ENCODE data around the gene PRM2.

DNA sequence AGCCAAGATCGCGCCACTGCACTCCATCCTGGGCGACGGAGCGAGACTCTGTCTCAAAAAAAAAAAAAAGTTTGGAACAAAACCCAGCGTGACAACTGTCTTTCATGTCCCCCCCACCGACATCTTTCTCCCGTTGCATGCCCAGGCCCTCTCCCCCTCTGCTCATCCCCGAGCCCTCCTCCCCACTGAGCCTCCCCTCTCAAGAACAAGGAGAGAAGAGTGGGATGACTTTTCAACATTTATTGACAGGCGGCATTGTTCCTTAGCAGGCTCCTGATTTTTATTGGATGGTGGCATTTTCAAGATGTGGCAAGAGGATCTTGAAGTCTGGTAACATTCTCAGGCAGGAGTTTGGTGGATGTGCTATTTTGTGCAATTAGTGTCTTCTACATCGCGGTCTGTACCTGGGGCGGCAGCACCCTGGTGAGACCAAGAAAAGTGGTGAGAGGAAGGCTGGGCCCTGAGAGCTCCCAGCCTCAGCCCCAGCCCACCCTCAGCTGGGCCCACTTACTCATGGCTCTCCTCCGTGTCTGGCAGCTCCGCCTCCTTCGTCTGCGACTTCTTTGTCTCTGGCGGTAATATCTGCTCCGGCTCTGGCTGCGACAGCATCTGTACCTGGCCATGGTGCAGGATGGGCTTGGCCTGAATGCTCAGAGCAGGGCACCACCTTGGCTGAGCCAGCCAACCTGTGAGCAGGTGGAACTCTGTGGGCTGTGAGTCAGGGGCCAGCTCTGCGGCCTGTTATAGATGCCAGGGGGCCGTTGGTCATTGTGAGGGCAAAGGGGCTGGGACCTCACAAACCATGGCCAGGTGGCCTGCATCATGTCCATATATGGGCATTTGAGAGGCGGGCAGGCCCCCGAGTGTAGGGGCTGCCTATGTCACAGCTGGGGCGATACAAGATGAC, 4.6 kb upstream of the PRM2 start, which contains the start of gene PRM1:
- TF ChIP-seq, protein P1, sequence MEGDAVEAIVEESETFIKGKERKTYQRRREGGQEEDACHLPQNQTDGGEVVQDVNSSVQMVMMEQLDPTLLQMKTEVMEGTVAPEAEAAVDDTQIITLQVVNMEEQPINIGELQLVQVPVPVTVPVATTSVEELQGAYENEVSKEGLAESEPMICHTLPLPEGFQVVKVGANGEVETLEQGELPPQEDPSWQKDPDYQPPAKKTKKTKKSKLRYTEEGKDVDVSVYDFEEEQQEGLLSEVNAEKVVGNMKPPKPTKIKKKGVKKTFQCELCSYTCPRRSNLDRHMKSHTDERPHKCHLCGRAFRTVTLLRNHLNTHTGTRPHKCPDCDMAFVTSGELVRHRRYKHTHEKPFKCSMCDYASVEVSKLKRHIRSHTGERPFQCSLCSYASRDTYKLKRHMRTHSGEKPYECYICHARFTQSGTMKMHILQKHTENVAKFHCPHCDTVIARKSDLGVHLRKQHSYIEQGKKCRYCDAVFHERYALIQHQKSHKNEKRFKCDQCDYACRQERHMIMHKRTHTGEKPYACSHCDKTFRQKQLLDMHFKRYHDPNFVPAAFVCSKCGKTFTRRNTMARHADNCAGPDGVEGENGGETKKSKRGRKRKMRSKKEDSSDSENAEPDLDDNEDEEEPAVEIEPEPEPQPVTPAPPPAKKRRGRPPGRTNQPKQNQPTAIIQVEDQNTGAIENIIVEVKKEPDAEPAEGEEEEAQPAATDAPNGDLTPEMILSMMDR (conservative IDR thresholded peaks at IDR 0.05 in 1 of 2, IDR thresholded peaks at IDR 0.05 in 1 of 2; ENCODE audit: low read depth in 1 of 2, low read length in 2 of 2) = no peak
- no peak for TF ChIP-seq EZH2 (IDR thresholded peaks at IDR 0.05; ENCODE audit: low read length, missing control alignments)

Measured in fibroblast of lung (primary cell).